H1 (cell line): ENCODE measurements around the gene NDUFAF8. TPM values are rescaled to one million over a fixed set of nuclear protein-coding genes. Genes with fewer than 3 reads are reported as not detected.

ENCODE experiments used
- CTCF ChIA-PET: fragments of 300-600 bp; sonication (Branson Sonifier 250); formaldehyde crosslinking; loops from one replicate; lab custom pipeline; 2021; ENCODE audit not compliant: partially characterized antibody; lab: Charles Lee
- POLR2A ChIA-PET: fragments of 300-600 bp; sonication (Branson Sonifier 250); formaldehyde crosslinking; loops from one replicate; lab custom pipeline; 2021; ENCODE audit warnings: inconsistent platforms; ENCODE audit not compliant: partially characterized antibody; lab: Charles Lee
- DNase-seq, 2 experiments: peaks; one replicate each; pipeline versions ENCODE4 v3.0.0 to v3.0.0-alpha.2; 2010 to 2022; ENCODE audit warnings: low spot score in 2 of 2, low read depth in 1 of 2, mixed read lengths in 1 of 2
- FAIRE-seq: peaks from 2 replicates; lab custom pipeline; 2011; peaks lifted over from hg19 to GRCh38; lab: Jason Lieb, UNC
- H2AFZ ChIP-seq: 2 replicates; pipeline ENCODE4 v1.8.1; 2012; ENCODE audit warnings: low read length, inconsistent platforms
- H2AK5ac ChIP-seq: 2 replicates; pipeline ENCODE4 v1.6.1; 2013; ENCODE audit warnings: low read depth, low read length
- H2BK120ac ChIP-seq: replicated peaks from 2 replicates; pipeline ENCODE3; 2013; ENCODE audit warnings: low read depth, low read length, inconsistent platforms
- H2BK12ac ChIP-seq: 2 replicates; pipeline ENCODE4 v1.6.1; 2013; ENCODE audit warnings: low read depth, low read length
- H2BK15ac ChIP-seq: 2 replicates; pipeline ENCODE4 v1.6.1; 2013; ENCODE audit warnings: low read length
- H2BK20ac ChIP-seq: 2 replicates; pipeline ENCODE4 v1.6.1; 2013; ENCODE audit warnings: low read length
- H2BK5ac ChIP-seq: 2 replicates; pipeline ENCODE4 v1.6.1; 2013; ENCODE audit warnings: low read depth, low read length
- H3K14ac ChIP-seq: 2 replicates; pipeline ENCODE4 v1.6.1; 2013; ENCODE audit warnings: inconsistent platforms; ENCODE audit not compliant: insufficient read length
- H3K18ac ChIP-seq: 2 replicates; pipeline ENCODE4 v1.6.1; 2013; ENCODE audit warnings: low read length; ENCODE audit errors: extremely low read depth
- H3K23ac ChIP-seq: 2 replicates; pipeline ENCODE4 v1.6.1; 2013; ENCODE audit warnings: inconsistent platforms; ENCODE audit not compliant: insufficient read length
- H3K23me2 ChIP-seq: 2 replicates; pipeline ENCODE4 v1.6.1; 2013; ENCODE audit warnings: low read depth, low read length
- H3K27ac ChIP-seq: 2 replicates; pipeline ENCODE4 v1.6.1; 2011; ENCODE audit warnings: low read depth, low read length, inconsistent platforms
- H3K27me3 ChIP-seq, 4 experiments: replicated peaks in 1 of 4; 1 replicate in 1 of 4; 2 replicates in 3 of 4; pipeline versions ENCODE4 v1.6.1 to v1.8.1; 2011 to 2013; ENCODE audit warnings: low read length in 3 of 4, mild to moderate bottlenecking in 3 of 4, inconsistent platforms in 2 of 4, mixed read lengths in 2 of 4, moderate library complexity in 1 of 4; ENCODE audit not compliant: control insufficient read depth in 3 of 4, insufficient read depth in 3 of 4; ENCODE audit errors: extremely low read depth in 1 of 4
- H3K36me3 ChIP-seq, 4 experiments: 2 replicates each; pipeline versions ENCODE4 v1.6.1 to v1.8.1; 2011 to 2013; ENCODE audit warnings: mild to moderate bottlenecking in 4 of 4, low read length in 3 of 4, moderate library complexity in 2 of 4, control low read depth in 1 of 4, inconsistent platforms in 1 of 4; ENCODE audit not compliant: insufficient read depth in 4 of 4, control insufficient read depth in 2 of 4
- H3K4ac ChIP-seq: replicated peaks from 2 replicates; pipeline ENCODE3; 2013; ENCODE audit warnings: low read length, low read depth, mixed read lengths, inconsistent platforms; ENCODE audit not compliant: insufficient read length
- H3K4me1 ChIP-seq, 4 experiments: replicated peaks in 1 of 4; 1 replicate in 1 of 4; 2 replicates in 3 of 4; pipeline versions ENCODE4 v1.6.1 to v1.8.1; 2011 to 2013; ENCODE audit warnings: low read length in 3 of 4, inconsistent platforms in 2 of 4, mixed read lengths in 1 of 4; ENCODE audit not compliant: insufficient read depth in 4 of 4, control insufficient read depth in 3 of 4
- H3K4me2 ChIP-seq, 2 experiments: 2 replicates each; pipeline versions ENCODE4 v1.6.1 to v1.8.1; 2011 to 2013; ENCODE audit warnings: low read depth in 2 of 2, low read length in 2 of 2, control low read depth in 1 of 2, inconsistent platforms in 1 of 2, mild to moderate bottlenecking in 1 of 2; ENCODE audit not compliant: insufficient read depth in 1 of 2
- H3K4me3 ChIP-seq, 4 experiments: fragments of 200-600, 300-600 bp in 1 of 4; sonication (generic), shearing (Covaris generic), sonication (Bioruptor Twin) in 1 of 4; 2 replicates each; pipeline versions ENCODE4 v1.5.1 to v1.8.1; 2011 to 2016; ENCODE audit warnings: low read length in 4 of 4, low read depth in 3 of 4, control low read depth in 2 of 4, inconsistent platforms in 2 of 4, mild to moderate bottlenecking in 2 of 4, mixed read lengths in 1 of 4, moderate library complexity in 1 of 4; ENCODE audit not compliant: insufficient read depth in 2 of 4; ENCODE audit errors: extremely low read depth in 1 of 4
- H3K56ac ChIP-seq: replicated peaks from 2 replicates; pipeline ENCODE3; 2013; ENCODE audit warnings: low read depth, mild to moderate bottlenecking, mixed read lengths, low read length, inconsistent platforms; ENCODE audit not compliant: insufficient read length
- H3K79me1 ChIP-seq: 2 replicates; pipeline ENCODE4 v1.6.1; 2013; ENCODE audit warnings: low read depth, low read length, control low read depth
- H3K79me2 ChIP-seq, 2 experiments: 2 replicates each; pipeline versions ENCODE4 v1.6.1 to v1.8.1; 2012 to 2013; ENCODE audit warnings: low read length in 2 of 2, mild to moderate bottlenecking in 2 of 2, inconsistent platforms in 1 of 2; ENCODE audit not compliant: insufficient read depth in 2 of 2, control insufficient read depth in 1 of 2
- H3K9ac ChIP-seq, 4 experiments: replicated peaks in 1 of 4; 1 replicate in 1 of 4; 2 replicates in 3 of 4; pipeline versions ENCODE4 v1.6.1 to v1.8.1; 2011 to 2013; ENCODE audit warnings: low read depth in 3 of 4, low read length in 3 of 4, control low read depth in 2 of 4, mild to moderate bottlenecking in 2 of 4, moderate library complexity in 2 of 4, inconsistent platforms in 1 of 4; ENCODE audit errors: extremely low read depth in 1 of 4
- H3K9me3 ChIP-seq, 2 experiments: 2 replicates each; pipeline versions ENCODE4 v1.6.1 to v1.8.1; 2012 to 2013; ENCODE audit warnings: mild to moderate bottlenecking in 2 of 2, moderate library complexity in 2 of 2, control low read depth in 1 of 2, inconsistent platforms in 1 of 2, low read depth in 1 of 2, low read length in 1 of 2, mixed read lengths in 1 of 2; ENCODE audit not compliant: insufficient read depth in 2 of 2
- H4K20me1 ChIP-seq, 2 experiments: replicated peaks in 1 of 2; 2 replicates each; pipeline versions ENCODE3 to v1.8.1; 2011 to 2013; ENCODE audit warnings: inconsistent platforms in 2 of 2, low read length in 2 of 2, mild to moderate bottlenecking in 1 of 2; ENCODE audit not compliant: insufficient read depth in 2 of 2, control insufficient read depth in 1 of 2
- H4K5ac ChIP-seq: 2 replicates; pipeline ENCODE4 v1.6.1; 2013; ENCODE audit warnings: low read length, low read depth, mixed read lengths, inconsistent platforms; ENCODE audit not compliant: insufficient read length
- H4K8ac ChIP-seq: 2 replicates; pipeline ENCODE4 v1.8.0; 2013; ENCODE audit warnings: mild to moderate bottlenecking, moderate library complexity, low read length, inconsistent platforms; ENCODE audit not compliant: insufficient read depth; ENCODE audit errors: extremely low read depth
- H4K91ac ChIP-seq: replicated peaks from 2 replicates; pipeline ENCODE3; 2013; ENCODE audit warnings: low read length, mixed read lengths, inconsistent platforms; ENCODE audit not compliant: insufficient read length
- ATF3 ChIP-seq: IDR thresholded peaks from 2 replicates; pipeline ENCODE4 v1.6.1; 2011; ENCODE audit warnings: low read depth, mild to moderate bottlenecking, low read length; ENCODE audit not compliant: insufficient read depth
- MAFK ChIP-seq: IDR thresholded peaks from 2 replicates; pipeline ENCODE4 v1.6.1; 2012; ENCODE audit warnings: low read depth, mild to moderate bottlenecking, improper control_type of control experiment, low read length
- RNF2 ChIP-seq: fragments of 200-900, 300-1000 bp; sonication (generic); IDR thresholded peaks from 2 replicates; pipeline ENCODE4 v1.7.1; 2016; ENCODE audit warnings: borderline replicate concordance, low read depth, mild to moderate bottlenecking, antibody characterized with exemption, low read length; ENCODE audit not compliant: poor library complexity, severe bottlenecking; ENCODE audit errors: missing control alignments
- TBP ChIP-seq: IDR thresholded peaks from 2 replicates; pipeline ENCODE4 v1.6.1; 2011; ENCODE audit warnings: low read depth, low read length, improper control_type of control experiment
- WGBS, 2 experiments: shearing (Covaris generic) in 1 of 2; methylation state at CpG; one replicate each; pipeline versions ENCODE4 v1.1.6 to v1.1.7; 2013 to 2015; ENCODE audit warnings: low lambda C conversion rate in 2 of 2, mixed read lengths in 2 of 2, inconsistent platforms in 1 of 2, low coverage in 1 of 2, missing lambda C conversion rate in 1 of 2; ENCODE audit not compliant: insufficient replicate concordance in 2 of 2, insufficient coverage in 1 of 2, insufficient read length in 1 of 2; ENCODE audit errors: extremely low coverage in 1 of 2, missing lambda C conversion rate in 1 of 2; 5-methylcytosine and 5-hydroxymethylcytosine counted together
- polyA plus RNA-seq, 7 experiments: library from polyadenylated mRNA; depleted of rRNA in 3 of 7; stranded (reverse) in 5 of 7; unstranded in 2 of 7; fragments of >200 nt in 5 of 7; fragments of 200-250 nt in 2 of 7; gene quantifications; 1 replicate in 5 of 7; 2 replicates in 1 of 7; 4 replicates in 1 of 7; pipeline versions ENCODE4 v1.2.1 to v1.2.3, GENCODE V29; 2011 to 2013; ENCODE audit warnings: missing spikeins in 2 of 7, mixed read lengths in 2 of 7
- total RNA-seq: library from RNA; stranded (reverse); fragmentation: NEBNext Ultra II Directional; extraction: Animal tissue kit (Norgen Biotek cat#: 25700); gene quantifications from 2 replicates; pipeline ENCODE4 v1.2.1, GENCODE V29; 2021

The NDUFAF8 gene
- total and polyA plus RNA-seq, 2 of the 8 experiments (the other 6 are each of a cell fraction or from before 2014, with no cell fraction given), result 48.9 to 91.1 TPM

GRCh38 chr17:81273698-81274470 lies 34.8 kb downstream of the NDUFAF8 start:
- Histone ChIP-seq H2AFZ (no peak overlapping the region), H3K23me2 (no peaks in the 10 kb centered on the region), H2BK15ac (no peak overlapping the region), H3K18ac (no peak overlapping the region), H3K79me2 (no peaks in the 10 kb centered on the region), H3K56ac (no peak overlapping the region), H4K20me1 (peaks cover 11 to 12% of the 10 kb centered on the region in 2 experiments), H2BK12ac (no peak overlapping the region), H2AK5ac (no peak overlapping the region)
- ChIA-PET POLR2A (no interaction called here), CTCF (interaction anchor here (1.1 to 1.8 kb wide), 2 partner anchors 17 to 26 kb away, joined by 3 to 4 read pairs; no protein-coding TSS in a partner anchor)
- TF ChIP-seq TBP, result no peak
- TF ChIP-seq ATF3, result no peak
- no peak for TF ChIP-seq MAFK
- no peak for TF ChIP-seq RNF2
- TF ChIP-seq, all 59 proteins: peak for 0
- Histone ChIP-seq H3K4me1 (no peaks in the 10 kb centered on the region), H3K4ac (no peak overlapping the region), H3K23ac (no peak overlapping the region), H3K4me2 (no peak overlapping the region), H4K91ac (no peak overlapping the region), H3K9me3 (no peaks in the 10 kb centered on the region), H3K27ac (no peak overlapping the region), H2BK120ac (no peak overlapping the region), H3K14ac (no peak overlapping the region), H3K79me1 (no peaks in the 10 kb centered on the region; the same call in 1 of the 2 replicates), H3K27me3 (no peaks in the 10 kb centered on the region), H3K9ac (no peak overlapping the region), H3K4me3 (no peak overlapping the region), H4K8ac (no peak overlapping the region), H3K36me3 (peaks cover 0 to 22% (median 3%) of the 10 kb centered on the region in 4 experiments; a peak in 3 of 8 replicates), H4K5ac (no peak overlapping the region), H2BK5ac (no peak overlapping the region), H2BK20ac (no peak overlapping the region)
- DNase-seq (no peak), FAIRE-seq (no peak)
- 96% methylated on average over 30 of the region's 31 CpGs; no CpG with 5 or more reads in 1 of the 2 experiments for WGBS, 2 experiments
